Activated naive CD4-positive, alpha-beta T cell treated with anti-CD3 and anti-CD28 coated beads, Interleukin-2, amount 10 ng/mL, durations not matched to agents 7 days and 5 days (primary cell): ENCODE measurements around the gene FAM53A.

ENCODE experiments used
- CTCF ChIA-PET: fragments of 350-600 bp; sonication (Branson Sonifier 250); formaldehyde crosslinking; loops from one replicate; lab custom pipeline; 2021; ENCODE audit warnings: antibody characterized with exemption; lab: Charles Lee
- DNase-seq: peaks from one replicate; pipeline ENCODE4 v3.0.0-alpha.2; 2020
- H3K27ac Mint-ChIP-seq: one replicate; pipeline ENCODE4 v1.8.0; 2021; ENCODE audit warnings: mild to moderate bottlenecking, moderate library complexity, mixed read lengths
- H3K27me3 Mint-ChIP-seq: one replicate; pipeline ENCODE4 v1.8.0; 2021; ENCODE audit warnings: mild to moderate bottlenecking, mixed read lengths
- H3K36me3 Mint-ChIP-seq: one replicate; pipeline ENCODE4 v1.8.0; 2021; ENCODE audit warnings: mixed read lengths
- H3K4me1 Mint-ChIP-seq: one replicate; pipeline ENCODE4 v1.8.0; 2021; ENCODE audit warnings: mixed read lengths
- H3K4me3 Mint-ChIP-seq: one replicate; pipeline ENCODE4 v1.8.0; 2021; ENCODE audit warnings: mild to moderate bottlenecking, moderate library complexity, mixed read lengths
- H3K9me3 Mint-ChIP-seq: one replicate; pipeline ENCODE4 v1.8.0; 2021; ENCODE audit warnings: mixed read lengths

FAM53A gene

DNA sequence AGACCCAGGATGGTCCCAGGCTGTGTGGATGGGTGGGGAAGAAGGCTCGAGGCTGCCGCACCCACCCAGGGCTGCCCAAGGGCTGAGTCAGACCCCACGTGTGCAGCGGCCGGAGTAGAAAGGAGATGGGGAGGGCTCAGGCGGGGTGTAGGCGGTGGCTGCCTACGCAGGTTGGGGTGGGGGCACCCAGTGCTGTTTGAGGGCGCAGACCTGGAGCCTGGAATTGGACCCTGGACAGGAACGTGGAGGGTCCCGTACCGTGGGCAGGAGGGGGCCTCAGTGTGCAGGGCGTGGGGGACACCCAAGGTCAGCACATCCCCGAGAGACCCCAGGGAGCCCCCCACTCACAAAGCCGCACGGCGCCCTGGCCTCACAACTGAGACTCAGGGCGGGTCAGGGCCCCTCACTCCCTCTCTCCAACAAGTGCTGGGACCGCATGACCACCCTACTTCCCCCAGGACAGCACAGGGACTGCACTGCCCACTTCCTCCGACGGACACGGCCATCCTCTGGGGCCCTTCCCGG lies 79.9 kb downstream of the FAM53A start:
- H3K27me3 Mint-ChIP-seq, result peaks cover 12% of the 10 kb centered on the region
- CTCF ChIA-PET, result no interaction called here

GRCh38 chr4:1603413-1604135 lies 80.5 kb downstream of the FAM53A start:
- H3K9me3 Mint-ChIP-seq, result no peaks in the 10 kb centered on the region
- peaks cover 23% of the 10 kb centered on the region for H3K4me1 Mint-ChIP-seq
- H3K27ac Mint-ChIP-seq, result peak overlapping the region; percentile 52
- CTCF ChIA-PET, result no interaction called here
- H3K27me3 Mint-ChIP-seq, result peaks cover 12% of the 10 kb centered on the region
- H3K36me3 Mint-ChIP-seq, result no peaks in the 10 kb centered on the region
- DNase-seq, result no peak
- H3K4me3 Mint-ChIP-seq, result no peak overlapping the region

More for the DNA sequence above, 79.9 kb downstream of the FAM53A start:
- H3K36me3 Mint-ChIP-seq, result no peaks in the 10 kb centered on the region
- H3K27ac Mint-ChIP-seq, result peak overlapping the region; percentile 95
- no peaks in the 10 kb centered on the region for H3K9me3 Mint-ChIP-seq
- no peak for DNase-seq
- H3K4me1 Mint-ChIP-seq, result peaks cover 23% of the 10 kb centered on the region
- H3K4me3 Mint-ChIP-seq, result no peak overlapping the region

GRCh38 chr4:1602655-1603412 lies 81.3 kb downstream of the FAM53A start:
- H3K36me3 Mint-ChIP-seq, result no peaks in the 10 kb centered on the region
- peaks cover 12% of the 10 kb centered on the region for H3K27me3 Mint-ChIP-seq
- no peak overlapping the region for H3K27ac Mint-ChIP-seq
- peaks cover 23% of the 10 kb centered on the region for H3K4me1 Mint-ChIP-seq
- no peak overlapping the region for H3K4me3 Mint-ChIP-seq
- no peaks in the 10 kb centered on the region for H3K9me3 Mint-ChIP-seq
- CTCF ChIA-PET, result no interaction called here
- no peak for DNase-seq

DNA sequence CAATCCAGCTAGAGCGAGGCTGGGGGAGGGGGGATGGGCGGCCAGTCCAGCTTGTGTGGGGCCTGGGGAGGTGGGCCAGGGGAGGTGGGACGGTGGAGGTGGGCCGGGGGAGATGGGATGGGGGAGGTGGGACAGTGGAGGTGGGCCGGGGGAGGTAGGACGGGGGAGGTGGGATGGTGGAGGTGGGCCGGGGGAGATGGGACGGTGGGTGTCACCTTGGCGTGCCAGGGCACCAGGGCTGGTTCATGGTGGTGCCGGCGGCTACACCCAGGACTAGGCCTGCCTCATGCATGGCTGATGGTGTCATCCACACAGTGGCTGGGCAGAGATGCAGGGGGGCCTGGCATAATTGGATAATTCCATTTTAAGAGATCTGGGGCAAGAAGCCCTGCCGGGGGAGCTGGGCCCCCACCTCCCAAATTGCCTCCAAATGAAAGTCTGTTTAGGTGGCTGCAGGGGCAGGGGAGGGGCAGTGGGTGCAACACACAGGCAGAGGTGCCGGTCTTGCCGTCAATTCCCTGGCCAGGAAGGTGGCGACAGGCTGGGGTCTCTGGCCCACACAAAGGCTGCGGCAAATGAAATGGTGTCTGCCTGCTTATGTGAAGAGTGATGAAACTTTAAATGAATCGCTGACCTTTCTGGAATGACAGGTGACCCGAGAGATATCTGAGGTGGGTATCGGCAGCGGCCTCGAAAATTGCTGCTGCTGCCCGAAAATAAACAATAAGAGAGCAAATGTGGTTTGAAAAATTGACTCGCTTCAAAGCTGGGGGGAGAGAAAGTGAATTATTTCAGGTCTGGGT lies 82.1 kb downstream of the FAM53A start:
- no peak for DNase-seq
- Mint-ChIP-seq H3K27ac (no peak overlapping the region), H3K36me3 (no peaks in the 10 kb centered on the region), H3K4me1 (peaks cover 23% of the 10 kb centered on the region), H3K4me3 (no peak overlapping the region), H3K27me3 (peaks cover 12% of the 10 kb centered on the region), H3K9me3 (no peaks in the 10 kb centered on the region)
- CTCF ChIA-PET, result no interaction called here

- Mint-ChIP-seq H3K27ac (no peak overlapping the region), H3K4me1 (peaks cover 22% of the 10 kb centered on the region), H3K36me3 (no peaks in the 10 kb centered on the region), H3K9me3 (no peaks in the 10 kb centered on the region), H3K4me3 (no peak overlapping the region), H3K27me3 (peaks cover 12% of the 10 kb centered on the region)
- DNase-seq, result no peak
- CTCF ChIA-PET, result no interaction called here
Observed at GRCh38 chr4:1601533-1601835, 82.6 kb downstream of the FAM53A start.

GRCh38 chr4:1600811-1601532 lies 83.1 kb downstream of the FAM53A start:
- no peak overlapping the region for H3K27ac Mint-ChIP-seq
- no peaks in the 10 kb centered on the region for H3K36me3 Mint-ChIP-seq
- no peaks in the 10 kb centered on the region for H3K9me3 Mint-ChIP-seq
- CTCF ChIA-PET, result no interaction called here
- peaks cover 18% of the 10 kb centered on the region for H3K4me1 Mint-ChIP-seq
- peaks cover 12% of the 10 kb centered on the region for H3K27me3 Mint-ChIP-seq
- DNase-seq, result no peak
- H3K4me3 Mint-ChIP-seq, result no peak overlapping the region

GRCh38 chr4:1600211-1600780 lies 83.8 kb downstream of the FAM53A start:
- no peak overlapping the region for H3K27ac Mint-ChIP-seq

DNA sequence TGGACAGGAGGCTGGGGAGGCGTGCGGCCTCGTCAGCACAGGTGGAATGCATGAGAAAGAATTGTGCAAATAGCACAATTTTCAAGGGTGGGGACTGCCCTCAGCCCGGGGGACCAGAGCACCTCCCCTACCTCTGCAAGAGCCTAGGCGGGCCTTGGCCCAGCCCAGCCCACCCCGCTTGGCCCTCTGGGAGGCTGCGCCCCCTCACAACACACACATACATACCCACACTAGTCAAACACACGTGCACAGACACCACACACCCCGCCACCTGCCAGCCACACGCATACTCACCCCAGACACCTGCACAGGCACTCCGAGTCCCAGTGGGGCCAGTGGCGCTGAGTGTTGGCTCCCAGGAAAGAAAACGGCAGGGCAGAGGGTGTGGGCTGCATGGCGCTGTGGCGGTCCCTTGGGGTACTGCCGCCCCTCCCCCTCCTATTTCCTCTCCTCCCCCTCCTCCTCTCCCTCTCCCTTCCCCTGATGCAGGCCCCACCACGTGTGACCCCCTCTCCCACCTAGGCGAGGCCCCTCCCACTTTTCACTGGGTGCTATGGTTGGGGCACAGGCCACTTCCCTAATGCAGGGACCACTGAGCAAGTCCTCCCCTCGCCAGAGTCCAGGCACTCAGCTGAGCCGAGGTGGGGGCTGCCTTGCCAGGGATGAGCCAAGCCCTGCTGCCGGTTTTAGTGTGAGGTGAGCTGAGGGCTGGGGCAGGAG lies 84.5 kb downstream of the FAM53A start:
- no peaks in the 10 kb centered on the region for H3K9me3 Mint-ChIP-seq
- peak overlapping the region; percentile 62 for H3K27ac Mint-ChIP-seq
- H3K36me3 Mint-ChIP-seq, result no peaks in the 10 kb centered on the region
- no peak for DNase-seq
- H3K27me3 Mint-ChIP-seq, result peaks cover 1% of the 10 kb centered on the region
- H3K4me1 Mint-ChIP-seq, result peaks cover 8% of the 10 kb centered on the region
- no peak overlapping the region for H3K4me3 Mint-ChIP-seq
- CTCF ChIA-PET, result no interaction called here

More at GRCh38 chr4:1600211-1600780, 83.8 kb downstream of the FAM53A start:
- H3K4me3 Mint-ChIP-seq, result no peak overlapping the region
- H3K4me1 Mint-ChIP-seq, result peaks cover 14% of the 10 kb centered on the region
- H3K27me3 Mint-ChIP-seq, result peaks cover 7% of the 10 kb centered on the region
- H3K36me3 Mint-ChIP-seq, result no peaks in the 10 kb centered on the region
- DNase-seq, result no peak
- CTCF ChIA-PET, result no interaction called here
- H3K9me3 Mint-ChIP-seq, result no peaks in the 10 kb centered on the region

GRCh38 chr4:1599026-1599481 lies 85.1 kb downstream of the FAM53A start:
- CTCF ChIA-PET, result no interaction called here
- Mint-ChIP-seq H3K4me1 (peaks cover 5% of the 10 kb centered on the region), H3K9me3 (no peaks in the 10 kb centered on the region), H3K27ac (no peak overlapping the region), H3K36me3 (no peaks in the 10 kb centered on the region), H3K27me3 (no peaks in the 10 kb centered on the region), H3K4me3 (no peak overlapping the region)
- DNase-seq, result no peak

- Mint-ChIP-seq H3K4me3 (no peak overlapping the region), H3K9me3 (no peaks in the 10 kb centered on the region), H3K36me3 (no peaks in the 10 kb centered on the region)
Observed at GRCh38 chr4:1598206-1599025, 85.7 kb downstream of the FAM53A start.

GRCh38 chr4:1597021-1597931 lies 86.8 kb downstream of the FAM53A start:
- Mint-ChIP-seq H3K27me3 (no peaks in the 10 kb centered on the region), H3K36me3 (no peaks in the 10 kb centered on the region), H3K4me1 (peaks cover 2% of the 10 kb centered on the region), H3K9me3 (no peaks in the 10 kb centered on the region), H3K27ac (no peak overlapping the region), H3K4me3 (no peak overlapping the region)
- CTCF ChIA-PET, result no interaction called here
- DNase-seq, result no peak

More at GRCh38 chr4:1598206-1599025, 85.7 kb downstream of the FAM53A start:
- Mint-ChIP-seq H3K27me3 (no peaks in the 10 kb centered on the region), H3K4me1 (peaks cover 4% of the 10 kb centered on the region), H3K27ac (no peak overlapping the region)
- CTCF ChIA-PET, result no interaction called here
- no peak for DNase-seq

DNA sequence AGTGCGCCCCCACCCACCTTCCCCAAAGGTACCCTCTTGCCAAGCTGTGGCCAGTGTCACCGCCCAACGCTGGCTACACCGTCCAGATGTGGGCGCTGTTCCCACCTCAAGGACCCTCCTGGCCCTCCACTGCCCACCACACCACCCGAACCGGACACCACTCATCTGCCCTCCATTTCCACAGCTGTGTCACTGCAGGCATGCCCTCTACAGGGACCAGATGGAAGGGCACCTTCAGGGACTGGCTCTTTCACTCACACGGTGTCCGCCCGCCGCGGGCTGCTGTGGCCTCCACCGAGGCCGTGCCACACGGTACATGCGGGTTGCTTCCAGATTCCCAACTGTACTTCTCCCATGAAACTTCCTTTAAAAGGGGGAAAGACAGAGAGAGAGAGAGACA lies 87.7 kb downstream of the FAM53A start:
- CTCF ChIA-PET, result no interaction called here
- Mint-ChIP-seq H3K4me3 (no peak overlapping the region), H3K4me1 (peaks cover 2% of the 10 kb centered on the region), H3K27me3 (no peaks in the 10 kb centered on the region), H3K27ac (no peak overlapping the region), H3K9me3 (peaks cover 3% of the 10 kb centered on the region), H3K36me3 (no peaks in the 10 kb centered on the region)
- no peak for DNase-seq
